ENCODE results near the gene ACKR2.

DNA sequence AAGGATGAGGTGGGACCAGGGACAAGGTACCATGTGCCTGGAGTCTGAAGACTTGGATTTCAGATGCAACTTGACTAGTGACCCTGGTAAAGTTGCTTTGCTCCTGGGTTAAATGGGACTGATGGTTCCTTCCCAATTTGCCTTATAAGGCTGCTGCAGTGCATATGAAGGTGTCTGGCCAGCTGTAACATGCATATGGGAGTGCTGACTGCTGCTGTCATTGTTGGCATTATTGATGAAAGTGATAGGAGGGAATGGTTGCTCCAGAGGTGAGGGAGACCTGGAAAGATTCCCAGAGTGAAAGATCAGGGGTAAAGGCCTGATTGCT, 45.9 kb downstream of the ACKR2 start:
- TF ChIP-seq, protein P1, sequence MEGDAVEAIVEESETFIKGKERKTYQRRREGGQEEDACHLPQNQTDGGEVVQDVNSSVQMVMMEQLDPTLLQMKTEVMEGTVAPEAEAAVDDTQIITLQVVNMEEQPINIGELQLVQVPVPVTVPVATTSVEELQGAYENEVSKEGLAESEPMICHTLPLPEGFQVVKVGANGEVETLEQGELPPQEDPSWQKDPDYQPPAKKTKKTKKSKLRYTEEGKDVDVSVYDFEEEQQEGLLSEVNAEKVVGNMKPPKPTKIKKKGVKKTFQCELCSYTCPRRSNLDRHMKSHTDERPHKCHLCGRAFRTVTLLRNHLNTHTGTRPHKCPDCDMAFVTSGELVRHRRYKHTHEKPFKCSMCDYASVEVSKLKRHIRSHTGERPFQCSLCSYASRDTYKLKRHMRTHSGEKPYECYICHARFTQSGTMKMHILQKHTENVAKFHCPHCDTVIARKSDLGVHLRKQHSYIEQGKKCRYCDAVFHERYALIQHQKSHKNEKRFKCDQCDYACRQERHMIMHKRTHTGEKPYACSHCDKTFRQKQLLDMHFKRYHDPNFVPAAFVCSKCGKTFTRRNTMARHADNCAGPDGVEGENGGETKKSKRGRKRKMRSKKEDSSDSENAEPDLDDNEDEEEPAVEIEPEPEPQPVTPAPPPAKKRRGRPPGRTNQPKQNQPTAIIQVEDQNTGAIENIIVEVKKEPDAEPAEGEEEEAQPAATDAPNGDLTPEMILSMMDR (IDR thresholded peaks at IDR 0.05): no peak
- TF ChIP-seq POLR2AphosphoS5 (IDR thresholded peaks at IDR 0.05; ENCODE audit: insufficient read depth in 1 of 2, low read depth in 1 of 2) (no peak), POLR2A (IDR thresholded peaks at IDR 0.05) (no peak)
